ENCODE data around the gene SORCS3.

SORCS3 gene

GRCh38 chr10:105266966-105267539 is 626.0 kb downstream of the SORCS3 start:
- no peak for DNase-seq (ENCODE audit: low read depth)

GRCh38 chr10:105268961-105269360 is 627.9 kb downstream of the SORCS3 start:
- no peak for DNase-seq (ENCODE audit: low read depth)

DNA sequence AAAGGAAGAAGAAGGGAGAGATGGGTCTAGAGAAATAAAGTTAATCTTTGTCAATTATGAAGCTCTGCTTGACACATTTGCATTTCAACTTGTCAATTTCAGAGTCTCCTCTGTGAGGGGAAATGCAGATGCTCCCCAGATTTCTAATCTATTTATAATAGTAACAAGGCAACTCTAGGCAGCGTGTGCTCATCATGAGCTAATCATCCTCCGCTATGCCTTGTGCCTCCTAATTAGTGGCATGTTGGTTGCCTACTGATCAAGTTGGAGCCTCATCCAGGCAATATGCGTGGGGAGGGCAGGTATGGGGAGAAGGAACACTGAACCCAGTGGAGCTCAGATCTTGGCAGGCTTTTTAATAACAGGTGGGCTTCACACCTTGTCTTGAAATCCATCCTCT is 628.6 kb downstream of the SORCS3 start:
- DNase-seq (ENCODE audit: low read depth): no peak

- DNase-seq (ENCODE audit: low read depth): no peak
These were observed 633.5 kb downstream of the SORCS3 start for GRCh38 chr10:105274556-105275070.

- no peak for DNase-seq (ENCODE audit: low read depth)
These were observed 637.3 kb downstream of the SORCS3 start for GRCh38 chr10:105278439-105278838.

- DNase-seq (ENCODE audit: low read depth): no peak
These were observed 638.0 kb downstream of the SORCS3 start for GRCh38 chr10:105279101-105279500.

DNA sequence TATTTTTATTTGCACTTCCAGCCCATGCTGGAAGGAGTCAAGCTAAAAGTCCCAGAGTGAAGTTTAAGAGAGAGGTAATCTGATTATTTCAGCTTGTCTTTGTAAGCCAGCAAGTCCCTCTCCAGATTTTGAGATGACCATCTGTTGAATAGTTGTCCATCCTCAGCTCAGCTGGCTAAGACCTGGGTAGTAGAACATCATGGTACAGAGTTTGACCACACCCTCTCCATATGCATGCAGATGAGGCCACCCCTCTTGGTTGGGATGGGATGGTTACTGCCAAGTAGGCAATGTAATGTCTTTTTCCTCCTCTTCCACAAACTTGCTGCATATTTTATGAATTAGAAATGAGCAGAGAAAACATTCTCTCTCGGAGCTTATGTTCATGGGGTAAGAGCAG is 639.8 kb downstream of the SORCS3 start:
- no peak for DNase-seq (ENCODE audit: low read depth)

- DNase-seq (ENCODE audit: low read depth): peak; percentile 61
These were observed 643.6 kb downstream of the SORCS3 start for GRCh38 chr10:105284476-105285215.

DNA sequence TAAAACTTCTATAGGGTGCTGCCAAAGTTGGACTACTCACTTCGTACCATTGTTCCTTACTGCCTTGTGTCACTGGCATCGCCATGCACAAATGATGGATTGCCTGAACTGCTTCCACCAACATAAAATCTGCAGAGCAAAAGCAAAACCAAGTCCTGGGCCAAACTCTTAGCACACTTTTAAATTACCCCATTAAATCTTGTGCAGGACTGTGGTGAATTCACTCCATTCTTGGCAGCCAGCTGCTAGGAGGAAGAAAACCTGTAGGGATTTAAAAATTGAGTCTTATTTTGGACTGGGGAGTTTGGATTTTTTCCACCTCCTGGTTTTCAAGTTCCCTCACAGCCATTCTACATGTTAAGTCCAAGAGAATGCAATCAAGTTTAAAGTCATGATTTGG is 646.9 kb downstream of the SORCS3 start:
- DNase-seq (ENCODE audit: low read depth): no peak

DNA sequence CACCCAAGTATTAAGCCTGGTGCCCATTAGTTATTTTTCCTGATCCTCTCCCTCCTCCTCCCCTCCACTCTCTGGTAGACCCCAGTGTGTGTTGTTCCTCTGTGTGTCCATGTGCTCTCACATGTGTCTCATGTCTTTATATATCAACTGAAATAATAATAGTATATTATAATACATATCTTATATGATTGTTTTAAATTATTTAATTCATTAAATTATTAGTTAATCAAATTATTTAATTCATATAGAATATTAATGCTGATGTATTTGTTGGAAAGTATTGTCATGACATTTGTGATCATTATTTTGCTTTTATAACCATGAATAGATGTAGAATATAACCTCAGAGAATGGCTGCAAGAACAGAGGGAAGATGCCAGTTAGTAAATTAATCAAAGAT is 647.5 kb downstream of the SORCS3 start:
- DNase-seq (ENCODE audit: low read depth): no peak

DNA sequence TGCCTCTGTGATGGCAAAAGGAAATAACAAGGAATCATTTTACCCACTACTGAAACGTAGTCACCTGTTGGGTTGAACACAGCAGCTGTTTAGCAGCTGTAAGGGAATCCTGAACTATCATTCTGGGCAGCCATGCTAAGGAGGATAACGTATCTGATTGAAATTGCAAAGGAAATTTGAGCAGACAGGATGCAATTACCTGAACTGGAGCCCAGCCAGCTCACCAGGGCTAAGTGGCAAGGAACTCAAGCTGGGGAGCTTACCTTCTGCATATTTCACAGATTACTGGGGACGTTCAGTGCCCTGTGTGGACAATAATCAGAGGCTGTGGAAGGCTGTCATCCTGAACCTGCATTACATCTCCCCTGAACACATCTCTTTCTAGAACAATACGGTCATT is 650.5 kb downstream of the SORCS3 start:
- DNase-seq (ENCODE audit: low read depth): no peak

GRCh38 chr10:105292236-105292635 is 651.1 kb downstream of the SORCS3 start:
- no peak for DNase-seq (ENCODE audit: low read depth)
